Memory B cell (primary cell): Measurements from ENCODE around the gene TAF15.

Experiments used
- ATAC-seq: fragments of 150-1000 bp; cut with Tn5 transposase; 2 replicates; pipeline ENCODE4 v1.10.0; 2021; ENCODE audit warnings: low read depth, mild to moderate bottlenecking, moderate library complexity
- DNase-seq, 2 donors: peaks; one replicate each; pipeline ENCODE4 v3.0.0; 2022; ENCODE audit warnings: low spot score in 2 of 2
- H3K27ac Mint-ChIP-seq: one replicate; pipeline ENCODE4 v1.8.0; 2022; ENCODE audit warnings: mild to moderate bottlenecking, moderate library complexity, mixed read lengths
- H3K27me3 Mint-ChIP-seq: one replicate; pipeline ENCODE4 v1.8.0; 2022; ENCODE audit warnings: mixed read lengths
- H3K36me3 Mint-ChIP-seq: one replicate; pipeline ENCODE4 v1.8.0; 2022; ENCODE audit warnings: mild to moderate bottlenecking, mixed read lengths
- H3K4me1 Mint-ChIP-seq: one replicate; pipeline ENCODE4 v1.8.0; 2022; ENCODE audit warnings: mixed read lengths
- H3K4me3 Mint-ChIP-seq: one replicate; pipeline ENCODE4 v1.8.0; 2022; ENCODE audit warnings: mild to moderate bottlenecking, moderate library complexity, mixed read lengths
- H3K9me3 Mint-ChIP-seq: one replicate; pipeline ENCODE4 v1.8.0; 2022; ENCODE audit warnings: mixed read lengths

Gene TAF15

GRCh38 chr17:35795871-35796265 lies 13.4 kb upstream of the TAF15 start:
- peak overlapping the region; percentile 88 for H3K4me3 Mint-ChIP-seq
- H3K27me3 Mint-ChIP-seq: peaks cover 18% of the 10 kb centered on the region
- no peaks in the 10 kb centered on the region for H3K36me3 Mint-ChIP-seq
- peaks cover 9% of the 10 kb centered on the region for H3K4me1 Mint-ChIP-seq
- DNase-seq (no peak), ATAC-seq (no peak)
- H3K9me3 Mint-ChIP-seq: no peaks in the 10 kb centered on the region
- H3K27ac Mint-ChIP-seq: no peak overlapping the region

GRCh38 chr17:35796942-35797341 lies 12.3 kb upstream of the TAF15 start:
- Mint-ChIP-seq H3K4me1 (peaks cover 13% of the 10 kb centered on the region), H3K27me3 (peaks cover 18% of the 10 kb centered on the region), H3K27ac (no peak overlapping the region), H3K36me3 (no peaks in the 10 kb centered on the region), H3K4me3 (no peak overlapping the region), H3K9me3 (no peaks in the 10 kb centered on the region)
- DNase-seq (no peak), ATAC-seq (no peak)

GRCh38 chr17:35797370-35797769 lies 11.9 kb upstream of the TAF15 start:
- Mint-ChIP-seq H3K4me1 (peaks cover 13% of the 10 kb centered on the region), H3K27ac (no peak overlapping the region), H3K27me3 (peaks cover 15% of the 10 kb centered on the region), H3K4me3 (no peak overlapping the region), H3K9me3 (no peaks in the 10 kb centered on the region), H3K36me3 (no peaks in the 10 kb centered on the region)
- DNase-seq (no peak), ATAC-seq (no peak)

DNA sequence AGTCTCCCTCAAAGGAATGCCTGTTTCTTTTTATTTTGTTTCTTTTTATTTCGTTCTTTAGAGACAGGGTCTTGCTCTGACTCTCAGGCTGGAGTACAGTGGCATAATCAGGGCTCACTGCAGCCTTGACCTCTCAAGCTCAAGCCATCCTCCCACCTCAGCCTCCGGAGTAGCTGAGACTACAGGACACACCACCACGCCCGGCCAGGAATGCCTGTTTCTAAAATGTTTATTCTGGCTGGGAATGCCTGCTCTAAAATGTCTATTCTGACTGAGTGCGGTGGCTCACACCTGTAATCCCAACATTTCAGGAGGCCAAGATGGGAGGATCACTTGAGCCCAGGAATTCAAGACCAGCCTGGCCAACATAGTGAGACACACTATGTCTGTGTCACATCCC lies 11.4 kb upstream of the TAF15 start:
- no peaks in the 10 kb centered on the region for H3K9me3 Mint-ChIP-seq
- H3K4me3 Mint-ChIP-seq: no peak overlapping the region
- ATAC-seq (no peak), DNase-seq (no peak)
- no peaks in the 10 kb centered on the region for H3K36me3 Mint-ChIP-seq
- H3K27ac Mint-ChIP-seq: no peak overlapping the region
- peaks cover 13% of the 10 kb centered on the region for H3K4me1 Mint-ChIP-seq
- H3K27me3 Mint-ChIP-seq: peaks cover 15% of the 10 kb centered on the region

GRCh38 chr17:35799942-35800341 lies 9.3 kb upstream of the TAF15 start:
- H3K27ac Mint-ChIP-seq: no peak overlapping the region
- peaks cover 10% of the 10 kb centered on the region for H3K4me1 Mint-ChIP-seq
- no peaks in the 10 kb centered on the region for H3K9me3 Mint-ChIP-seq
- no peak overlapping the region for H3K4me3 Mint-ChIP-seq
- DNase-seq (no peak), ATAC-seq (no peak)
- no peaks in the 10 kb centered on the region for H3K36me3 Mint-ChIP-seq
- H3K27me3 Mint-ChIP-seq: peaks cover 8% of the 10 kb centered on the region

DNA sequence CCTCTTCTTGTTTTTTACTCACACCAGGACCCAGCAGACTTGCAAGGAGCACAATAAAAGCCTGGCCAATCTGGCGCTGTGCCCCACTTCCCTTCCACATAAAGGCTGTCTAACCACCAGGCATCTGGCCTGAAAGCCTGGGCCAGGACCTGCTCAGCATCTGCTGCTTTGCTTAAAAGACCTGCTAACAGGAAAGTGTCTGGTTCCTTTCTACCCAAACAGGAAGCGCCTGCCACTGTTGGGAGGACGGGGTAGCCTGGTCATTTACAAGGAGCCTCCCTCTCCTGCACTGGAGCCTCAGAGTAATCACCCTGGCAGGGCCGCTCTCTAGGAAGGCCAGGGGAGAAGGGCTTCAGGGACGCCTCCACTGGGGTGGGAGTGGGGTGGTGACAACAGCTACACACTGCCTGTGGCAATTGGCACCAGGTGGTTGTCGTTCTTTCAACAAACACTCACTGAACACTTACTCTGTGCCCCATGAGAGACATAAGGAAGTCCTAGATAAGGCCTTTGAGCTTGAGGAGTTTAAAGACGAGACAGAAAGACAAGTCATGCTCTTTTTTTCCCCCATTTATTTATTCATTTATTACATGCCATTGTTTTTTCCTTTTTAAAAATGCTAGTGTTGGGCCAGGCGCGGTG lies 7.6 kb upstream of the TAF15 start:
- peaks cover 6% of the 10 kb centered on the region for H3K4me1 Mint-ChIP-seq
- ATAC-seq (peak; percentile 49), DNase-seq (peak in 1 of 2 donors; percentile 48)
- no peaks in the 10 kb centered on the region for H3K9me3 Mint-ChIP-seq
- H3K27me3 Mint-ChIP-seq: peaks cover 2% of the 10 kb centered on the region
- H3K27ac Mint-ChIP-seq: peak overlapping the region; percentile 36
- H3K4me3 Mint-ChIP-seq: peak overlapping the region; percentile 47
- no peaks in the 10 kb centered on the region for H3K36me3 Mint-ChIP-seq

GRCh38 chr17:35804658-35805192 lies 4.6 kb upstream of the TAF15 start:
- Mint-ChIP-seq H3K27ac (no peak overlapping the region), H3K9me3 (no peaks in the 10 kb centered on the region), H3K4me1 (peaks cover 17% of the 10 kb centered on the region), H3K4me3 (no peak overlapping the region), H3K27me3 (no peaks in the 10 kb centered on the region), H3K36me3 (no peaks in the 10 kb centered on the region)
- DNase-seq (peak in 1 of 2 donors; percentile 44), ATAC-seq (peak; percentile 16)

DNA sequence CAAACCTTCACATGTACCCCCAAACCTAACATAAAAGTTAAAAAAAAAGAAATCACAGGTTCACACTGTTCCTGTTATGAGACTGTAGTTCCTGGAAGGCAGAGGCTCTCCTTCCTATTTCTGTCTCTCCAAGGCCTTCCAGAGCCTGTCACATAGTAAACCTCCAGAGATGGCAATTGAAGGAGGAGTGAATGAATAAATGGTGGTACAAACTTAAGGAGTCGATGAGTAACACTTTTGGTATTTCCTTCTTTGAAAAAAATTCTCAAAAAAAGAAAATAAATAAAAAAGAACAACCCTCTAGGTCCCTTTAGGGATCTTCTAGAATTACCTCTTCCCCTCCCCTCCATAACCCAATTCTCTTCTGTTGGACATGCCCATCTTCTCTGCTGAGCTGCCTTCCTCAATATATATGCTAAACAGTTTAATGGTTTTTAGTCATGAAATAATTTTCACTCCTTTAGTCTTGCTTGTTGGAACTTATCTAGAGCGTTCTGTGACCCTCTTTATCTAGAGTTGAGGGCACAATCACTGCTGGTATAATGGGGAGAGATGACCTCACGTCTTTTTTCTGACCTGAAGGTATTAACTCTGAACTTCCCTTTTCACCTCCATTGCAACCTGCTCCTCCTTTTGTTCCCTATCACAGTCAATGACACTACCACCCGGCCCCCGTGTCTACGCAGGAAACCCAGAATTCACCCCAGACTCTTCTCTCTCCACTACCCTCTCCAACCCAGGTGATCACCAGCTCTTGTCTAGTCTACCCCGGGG lies 1.7 kb upstream of the TAF15 start:
- ATAC-seq (no peak), DNase-seq (no peak)
- no peaks in the 10 kb centered on the region for H3K27me3 Mint-ChIP-seq
- H3K27ac Mint-ChIP-seq: peak overlapping the region; percentile 92
- H3K4me1 Mint-ChIP-seq: peaks cover 17% of the 10 kb centered on the region
- H3K9me3 Mint-ChIP-seq: no peaks in the 10 kb centered on the region
- H3K36me3 Mint-ChIP-seq: no peaks in the 10 kb centered on the region
- peak overlapping the region; percentile 38 for H3K4me3 Mint-ChIP-seq

GRCh38 chr17:35808240-35808961 lies 883 bp upstream of the TAF15 start:
- Mint-ChIP-seq H3K27me3 (no peaks in the 10 kb centered on the region), H3K9me3 (no peaks in the 10 kb centered on the region), H3K27ac (peak overlapping the region; percentile 92), H3K36me3 (no peaks in the 10 kb centered on the region), H3K4me1 (peaks cover 22% of the 10 kb centered on the region), H3K4me3 (peak overlapping the region; percentile 97)
- DNase-seq (no peak), ATAC-seq (no peak)

DNA sequence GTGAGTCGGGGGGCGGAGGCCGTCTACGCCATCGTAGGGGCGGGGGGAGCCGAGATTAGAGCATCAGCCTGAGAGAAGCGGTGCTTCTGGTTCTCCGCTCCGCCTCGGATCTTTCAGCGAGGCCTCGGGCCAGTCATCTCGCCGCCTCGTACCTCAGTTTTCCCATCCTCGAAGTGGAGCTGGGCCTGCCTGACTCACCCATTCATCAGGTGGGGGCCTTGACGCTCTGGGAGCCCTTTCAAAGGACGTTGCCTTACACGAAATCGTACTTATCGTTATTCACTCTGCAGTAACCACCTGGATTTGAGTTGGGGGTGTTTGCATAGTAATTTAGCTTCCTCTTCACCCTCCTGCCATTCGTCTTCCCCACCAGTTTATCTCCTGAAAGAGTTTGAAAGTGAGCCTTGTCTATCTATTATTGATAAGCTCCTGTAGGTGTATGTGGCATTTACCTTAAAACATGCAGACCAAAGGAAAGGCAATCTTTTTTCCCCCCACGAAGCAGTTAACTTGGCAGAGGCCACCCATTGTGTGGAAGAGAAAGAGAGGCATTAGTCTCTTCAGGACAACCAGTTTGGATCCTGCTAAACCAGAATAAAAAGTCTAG lies 674 bp downstream of the TAF15 start:
- no peaks in the 10 kb centered on the region for H3K27me3 Mint-ChIP-seq

GRCh38 chr17:35811759-35812158 lies 2.5 kb downstream of the TAF15 start:
- peaks cover 31% of the 10 kb centered on the region for H3K4me1 Mint-ChIP-seq

More for the DNA sequence above, 674 bp downstream of the TAF15 start:
- peaks cover 4% of the 10 kb centered on the region for H3K36me3 Mint-ChIP-seq
- H3K4me1 Mint-ChIP-seq: peaks cover 24% of the 10 kb centered on the region
- H3K9me3 Mint-ChIP-seq: no peaks in the 10 kb centered on the region
- peak; percentile 1 for ATAC-seq
- DNase-seq: no peak
- peak overlapping the region; percentile 97 for H3K4me3 Mint-ChIP-seq
- peak overlapping the region; percentile 92 for H3K27ac Mint-ChIP-seq

DNA sequence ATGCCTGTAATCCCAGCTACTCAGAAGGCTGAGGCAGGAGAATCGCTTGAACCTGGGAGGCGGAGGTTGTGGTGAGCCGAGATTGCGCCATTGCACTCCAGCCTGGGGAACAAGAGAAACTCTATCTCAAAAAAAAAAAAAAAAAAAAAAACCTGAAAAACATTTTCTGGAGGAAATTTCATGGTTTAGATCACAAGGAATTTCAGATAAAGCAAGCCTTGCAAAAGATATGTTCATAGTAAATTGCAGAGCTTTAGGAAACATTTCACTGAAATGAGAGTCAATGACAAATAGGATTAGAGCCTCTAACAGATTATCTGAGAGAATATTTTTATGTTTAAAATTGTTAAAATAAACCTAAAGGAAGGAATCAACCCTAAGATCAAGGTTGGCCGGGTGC lies 3.2 kb downstream of the TAF15 start:
- no peaks in the 10 kb centered on the region for H3K9me3 Mint-ChIP-seq
- ATAC-seq: no peak
- DNase-seq: no peak
- peaks cover 4% of the 10 kb centered on the region for H3K36me3 Mint-ChIP-seq
- no peak overlapping the region for H3K4me3 Mint-ChIP-seq
- peaks cover 31% of the 10 kb centered on the region for H3K4me1 Mint-ChIP-seq
- H3K27me3 Mint-ChIP-seq: no peaks in the 10 kb centered on the region
- H3K27ac Mint-ChIP-seq: no peak overlapping the region

More at GRCh38 chr17:35811759-35812158, 2.5 kb downstream of the TAF15 start:
- Mint-ChIP-seq H3K9me3 (no peaks in the 10 kb centered on the region), H3K4me3 (no peak overlapping the region), H3K27me3 (no peaks in the 10 kb centered on the region), H3K36me3 (peaks cover 4% of the 10 kb centered on the region), H3K27ac (no peak overlapping the region)
- DNase-seq (no peak), ATAC-seq (no peak)

- H3K27ac Mint-ChIP-seq: no peak overlapping the region
- H3K27me3 Mint-ChIP-seq: no peaks in the 10 kb centered on the region
- no peak for DNase-seq
- H3K4me1 Mint-ChIP-seq: peaks cover 17% of the 10 kb centered on the region
- H3K36me3 Mint-ChIP-seq: peaks cover 8% of the 10 kb centered on the region
- H3K4me3 Mint-ChIP-seq: no peak overlapping the region
- H3K9me3 Mint-ChIP-seq: no peaks in the 10 kb centered on the region
- ATAC-seq: no peak
Observed at GRCh38 chr17:35816723-35817122, 7.4 kb downstream of the TAF15 start.

GRCh38 chr17:35817196-35817595 lies 7.9 kb downstream of the TAF15 start:
- DNase-seq (no peak), ATAC-seq (no peak)
- no peak overlapping the region for H3K4me3 Mint-ChIP-seq
- peaks cover 8% of the 10 kb centered on the region for H3K36me3 Mint-ChIP-seq
- no peak overlapping the region for H3K27ac Mint-ChIP-seq
- no peaks in the 10 kb centered on the region for H3K27me3 Mint-ChIP-seq
- no peaks in the 10 kb centered on the region for H3K9me3 Mint-ChIP-seq
- peaks cover 17% of the 10 kb centered on the region for H3K4me1 Mint-ChIP-seq
